ENCODE data around the gene EARS2.
A peak's percentile ranks its signal among the peaks of the same experiment; 100 is the strongest.
"Not testable (repeated sequence)": the region's sequence is repeated elsewhere in the genome, so short reads cannot be mapped to it uniquely, and the experiment has no call there.

EARS2 gene

GRCh38 chr16:23566724-23567123 lies 9.6 kb upstream of the EARS2 start:
- DNase-seq: no peak

- DNase-seq: no peak
Observed at GRCh38 chr16:23564575-23565363, 7.6 kb upstream of the EARS2 start.

GRCh38 chr16:23563186-23563585 lies 6.0 kb upstream of the EARS2 start:
- DNase-seq: no peak

- no peak for DNase-seq
Observed at GRCh38 chr16:23562505-23562904, 5.4 kb upstream of the EARS2 start.

- DNase-seq: no peak
Observed at GRCh38 chr16:23561586-23561985, 4.4 kb upstream of the EARS2 start.

GRCh38 chr16:23557779-23558702 lies 891 bp upstream of the EARS2 start:
- DNase-seq: peak; percentile 22

GRCh38 chr16:23554536-23554935 lies 2.6 kb downstream of the EARS2 start:
- DNase-seq: no peak

- no peak for DNase-seq
Observed at GRCh38 chr16:23552161-23552560, 5.0 kb downstream of the EARS2 start.

GRCh38 chr16:23549938-23550337 lies 7.2 kb downstream of the EARS2 start:
- DNase-seq: no peak

GRCh38 chr16:23544436-23544835 lies 12.7 kb downstream of the EARS2 start:
- DNase-seq: no peak

GRCh38 chr16:23540817-23541178 lies 16.4 kb downstream of the EARS2 start:
- not testable (repeated sequence) for DNase-seq

- no peak for DNase-seq
Observed at GRCh38 chr16:23539984-23540816, 16.9 kb downstream of the EARS2 start.

GRCh38 chr16:23538919-23539278 lies 18.3 kb downstream of the EARS2 start:
- no peak for DNase-seq

- no peak for DNase-seq
Observed at GRCh38 chr16:23537390-23537789, 19.8 kb downstream of the EARS2 start.

GRCh38 chr16:23535901-23536300 lies 21.2 kb downstream of the EARS2 start:
- DNase-seq: no peak

- no peak for DNase-seq
Observed at GRCh38 chr16:23534868-23535860, 22.0 kb downstream of the EARS2 start.

GRCh38 chr16:23532448-23532847 lies 24.7 kb downstream of the EARS2 start:
- no peak for DNase-seq

- no peak for DNase-seq
Observed at GRCh38 chr16:23530062-23530461, 27.1 kb downstream of the EARS2 start.

- no peak for DNase-seq
Observed at GRCh38 chr16:23528644-23529310, 28.4 kb downstream of the EARS2 start.

- no peak for DNase-seq
Observed at GRCh38 chr16:23527961-23528643, 29.0 kb downstream of the EARS2 start.

- no peak for DNase-seq
Observed at GRCh38 chr16:23524886-23525285, 32.3 kb downstream of the EARS2 start.

Measured in activated CD4-positive, alpha-beta T cell treated with anti-CD3 and anti-CD28 coated beads for 48 hours (primary cell).